PC-3 (cell line): ENCODE measurements around the gene HEATR5B. TPM values are rescaled to one million over a fixed set of nuclear protein-coding genes. Genes with fewer than 3 reads are reported as not detected.

Experiments used
- ATAC-seq: fragments of 200-7000 bp; cut with Tn5 transposase; 2 replicates; pipeline ENCODE4 v1.9.1; 2020; ENCODE audit warnings: mild to moderate bottlenecking, moderate library complexity
- BruUV-seq: library from RNA; stranded (reverse); fragments of 400-500 nt; replicated peaks from 2 replicates; lab custom pipeline; 2021; lab: Mats Ljungman, UMichigan
- CTCF ChIA-PET: fragments of 300-600 bp; sonication (Branson Sonifier 250); formaldehyde crosslinking; loops from one replicate; lab custom pipeline; 2022; ENCODE audit warnings: antibody characterized with exemption; lab: Charles Lee
- POLR2A ChIA-PET: fragments of 300-600 bp; sonication (Branson Sonifier 250); formaldehyde crosslinking; loops from one replicate; lab custom pipeline; 2022; ENCODE audit warnings: antibody characterized with exemption; ENCODE audit not compliant: unreplicated experiment; lab: Charles Lee
- DNase-seq: peaks from one replicate; pipeline ENCODE4 v3.0.0-alpha.2; 2015
- H2AFZ ChIP-seq: fragments of 300-600 bp; sonication (generic); 2 replicates; pipeline ENCODE4 v1.6.0; 2016; ENCODE audit warnings: antibody characterized with exemption, low read length
- H3F3A ChIP-seq: fragments of 300-600 bp; sonication (generic); one replicate; pipeline ENCODE4 v1.6.0; 2017; ENCODE audit warnings: antibody characterized with exemption, low read length, control low read depth, mild to moderate bottlenecking; ENCODE audit not compliant: unreplicated experiment
- H3K27ac ChIP-seq: fragments of 300-600 bp; sonication (generic); 2 replicates; pipeline ENCODE4 v1.5.1; 2016; ENCODE audit warnings: mild to moderate bottlenecking, low read length
- H3K27me3 ChIP-seq: fragments of 300-600 bp; sonication (generic); 2 replicates; pipeline ENCODE4 v1.6.1; 2016; ENCODE audit warnings: low read length, mixed read lengths
- H3K36me3 ChIP-seq: fragments of 300-600 bp; sonication (generic); 2 replicates; pipeline ENCODE4 v1.6.1; 2016; ENCODE audit warnings: low read depth, mixed run types, low read length, mixed read lengths
- H3K4me1 ChIP-seq: fragments of 300-600 bp; sonication (generic); 2 replicates; pipeline ENCODE4 v1.5.1; 2016; ENCODE audit warnings: low read length; ENCODE audit not compliant: insufficient read depth
- H3K4me2 ChIP-seq: fragments of 300-600 bp; sonication (generic); 2 replicates; pipeline ENCODE4 v1.6.0; 2016; ENCODE audit warnings: low read length
- H3K4me3 ChIP-seq: fragments of 300-600 bp; sonication (generic); 2 replicates; pipeline ENCODE4 v1.5.1; 2016; ENCODE audit warnings: mild to moderate bottlenecking, low read length, mixed read lengths
- H3K79me2 ChIP-seq: fragments of 300-600 bp; sonication (generic); 2 replicates; pipeline ENCODE4 v1.6.1; 2017; ENCODE audit warnings: low read length, mixed read lengths
- H3K9ac ChIP-seq: fragments of 300-600 bp; sonication (generic); 2 replicates; pipeline ENCODE4 v1.6.0; 2016; ENCODE audit warnings: mild to moderate bottlenecking, low read length
- H3K9me2 ChIP-seq: fragments of 300-600 bp; sonication (generic); replicated peaks from 2 replicates; pipeline ENCODE4 v1.6.1; 2016; ENCODE audit warnings: mixed run types, low read length, mixed read lengths
- H3K9me3 ChIP-seq: fragments of 300-600 bp; sonication (generic); 2 replicates; pipeline ENCODE4 v1.6.1; 2016; ENCODE audit warnings: low read length, mixed read lengths
- H4K20me1 ChIP-seq: fragments of 300-600 bp; sonication (generic); 2 replicates; pipeline ENCODE4 v1.6.1; 2016; ENCODE audit warnings: low read length, mixed read lengths
- CTCF ChIP-seq: fragments of 300-600 bp; sonication (generic); conservative IDR thresholded peaks from 2 replicates; pipeline ENCODE4 v1.5.1; 2017; ENCODE audit warnings: antibody characterized with exemption, low read depth, mild to moderate bottlenecking, low read length
- EZH2 ChIP-seq: fragments of 300-600 bp; sonication (generic); IDR thresholded peaks from one replicate; pipeline ENCODE4 v1.6.1; 2017; ENCODE audit warnings: antibody characterized with exemption, mild to moderate bottlenecking, low read length; ENCODE audit not compliant: unreplicated experiment
- EZH2phosphoT487 ChIP-seq: fragments of 300-600 bp; sonication (generic); IDR thresholded peaks from 2 replicates; pipeline ENCODE4 v1.6.1; 2018; ENCODE audit warnings: mild to moderate bottlenecking, antibody characterized with exemption, low read length, borderline replicate concordance
- intact Hi-C: fragments of 100-400 bp; cut with micrococcal nuclease; formaldehyde crosslinking; loops from 2 replicates; pipeline ENCODE4 v1.9.0; 2023
- total RNA-seq: library from RNA; depleted of rRNA; stranded (reverse); fragments of >200 nt; gene quantifications from 2 replicates; pipeline ENCODE4 v1.2.3, GENCODE V29; 2014

The HEATR5B gene
- total RNA-seq, 1 experiment from 2014 or later: 13.0 TPM

DNA sequence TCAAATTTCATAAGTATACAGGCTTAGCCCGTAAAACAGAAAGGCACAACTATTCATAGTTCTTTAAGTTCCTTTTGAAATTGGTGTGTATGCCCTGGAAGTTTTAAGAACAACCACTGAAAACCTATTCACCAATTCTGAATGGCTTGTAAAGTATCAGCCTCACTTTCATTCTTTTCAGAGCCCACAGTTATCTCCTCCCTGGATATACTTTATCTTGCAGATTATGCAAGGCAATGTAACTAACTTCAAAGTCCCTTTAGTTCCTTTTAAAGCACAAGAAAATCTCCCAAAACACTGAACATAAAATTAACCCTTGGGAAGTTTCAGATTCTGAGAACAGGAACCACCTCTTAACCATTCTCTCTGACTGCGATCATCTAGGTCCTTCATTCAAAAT is 119.0 kb downstream of the HEATR5B start:
- POLR2A ChIA-PET: no interaction called here
- intact Hi-C loops: no loop called here
- ATAC-seq: no peak
- peak overlapping the region; percentile 95 for H3K4me2 ChIP-seq
- peak overlapping the region; percentile 83; the same call in 1 of the 2 replicates for H3K9ac ChIP-seq
- BruUV-seq: no TSS peak
- H3K27ac ChIP-seq: no peak overlapping the region
- DNase-seq: no peak
- no peaks in the 10 kb centered on the region for H3K9me2 ChIP-seq
- no peaks in the 10 kb centered on the region; the same call in 1 of the 2 replicates for H4K20me1 ChIP-seq
- H3K4me1 ChIP-seq: peaks cover 37% of the 10 kb centered on the region
- peak overlapping the region; percentile 98 for H3K4me3 ChIP-seq
- CTCF ChIA-PET: no interaction called here
- H3K27me3 ChIP-seq: no peaks in the 10 kb centered on the region
- no peak for TF ChIP-seq CTCF
- TF ChIP-seq EZH2: no peak
- TF ChIP-seq EZH2phosphoT487: no peak
- H3K36me3 ChIP-seq: no peaks in the 10 kb centered on the region
- peak overlapping the region; percentile 84 for H2AFZ ChIP-seq
- no peaks in the 10 kb centered on the region for H3F3A ChIP-seq
- H3K9me3 ChIP-seq: no peaks in the 10 kb centered on the region
- H3K79me2 ChIP-seq: peaks cover 56% of the 10 kb centered on the region

DNA sequence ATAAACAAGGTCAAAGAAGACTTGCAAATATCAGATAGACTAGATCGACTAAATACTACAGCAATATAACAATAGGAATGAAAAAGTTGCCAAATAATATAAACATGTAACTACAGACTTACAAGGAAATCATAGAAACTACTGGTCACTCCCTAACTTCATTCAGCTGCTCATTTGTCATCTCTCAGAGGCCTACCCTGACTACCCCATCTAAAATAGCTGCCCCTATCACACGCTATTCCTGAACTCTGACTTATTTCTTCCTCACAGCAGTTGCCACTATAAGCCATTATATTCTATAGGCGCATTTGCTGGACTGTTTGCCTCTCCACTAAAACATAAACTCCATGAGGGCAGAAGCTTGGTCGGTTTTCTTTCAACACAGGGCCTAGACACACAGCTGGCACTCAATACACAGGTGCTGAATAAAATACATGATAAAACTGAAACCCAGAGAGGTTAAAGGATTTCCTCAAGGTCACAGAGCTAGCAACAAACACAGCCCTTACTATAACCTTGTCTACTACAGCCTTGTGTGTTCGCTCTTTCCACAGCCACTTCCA is 119.6 kb downstream of the HEATR5B start:
- peak overlapping the region; percentile 98 for H3K4me3 ChIP-seq
- H3K9ac ChIP-seq: no peak overlapping the region
- peaks cover 37% of the 10 kb centered on the region for H3K4me1 ChIP-seq
- H3K36me3 ChIP-seq: no peaks in the 10 kb centered on the region
- intact Hi-C loops: no loop called here
- peak overlapping the region; percentile 95 for H3K4me2 ChIP-seq
- BruUV-seq: no TSS peak
- H3K9me2 ChIP-seq: no peaks in the 10 kb centered on the region
- no peaks in the 10 kb centered on the region for H3K27me3 ChIP-seq
- H4K20me1 ChIP-seq: no peaks in the 10 kb centered on the region; the same call in 1 of the 2 replicates
- no peak overlapping the region for H3K27ac ChIP-seq
- no peak for ATAC-seq
- no peak overlapping the region for H2AFZ ChIP-seq
- H3K79me2 ChIP-seq: peaks cover 63% of the 10 kb centered on the region
- ChIA-PET CTCF (no interaction called here), POLR2A (no interaction called here)
- DNase-seq: no peak
- no peaks in the 10 kb centered on the region for H3F3A ChIP-seq
- H3K9me3 ChIP-seq: no peaks in the 10 kb centered on the region
- TF ChIP-seq EZH2phosphoT487 (no peak), EZH2 (no peak), CTCF (no peak)

- H3K79me2 ChIP-seq: peaks cover 70% of the 10 kb centered on the region
- intact Hi-C loops: no loop called here
- ChIA-PET POLR2A (no interaction called here), CTCF (no interaction called here)
- no peaks in the 10 kb centered on the region for H3F3A ChIP-seq
- no peaks in the 10 kb centered on the region for H3K27me3 ChIP-seq
- H3K4me3 ChIP-seq: no peak overlapping the region
- ATAC-seq (no peak), DNase-seq (no peak)
- no peaks in the 10 kb centered on the region for H3K9me2 ChIP-seq
- H3K27ac ChIP-seq: no peak overlapping the region
- peak overlapping the region; percentile 95 for H3K4me2 ChIP-seq
- no peak overlapping the region for H2AFZ ChIP-seq
- TF ChIP-seq EZH2 (no peak), EZH2phosphoT487 (no peak), CTCF (no peak)
- no peaks in the 10 kb centered on the region for H3K36me3 ChIP-seq
- no peaks in the 10 kb centered on the region; the same call in 1 of the 2 replicates for H4K20me1 ChIP-seq
- H3K9ac ChIP-seq: no peak overlapping the region
- no TSS peak for BruUV-seq
- peaks cover 37% of the 10 kb centered on the region for H3K4me1 ChIP-seq
- no peaks in the 10 kb centered on the region for H3K9me3 ChIP-seq
These were observed 120.4 kb downstream of the HEATR5B start for GRCh38 chr2:36963734-36964133.
